Left ventricle myocardium inferior (tissue), 1 donor: ENCODE data around the gene PPFIA3. TPM values are rescaled to one million over a fixed set of nuclear protein-coding genes. Genes with fewer than 3 reads are reported as not detected.

Source experiments
- DNase-seq: peaks from one replicate; pipeline ENCODE4 v3.0.0-alpha.2; 2020
- H3K27ac ChIP-seq: fragments of 200-600 bp; replicated peaks from 2 replicates; pipeline ENCODE4 v1.8.0; 2021
- H3K27me3 ChIP-seq: fragments of 200-600 bp; 2 replicates; pipeline ENCODE4 v1.8.0; 2021; ENCODE audit warnings: low read depth
- H3K36me3 ChIP-seq: fragments of 200-600 bp; 2 replicates; pipeline ENCODE4 v1.8.0; 2021
- H3K4me1 ChIP-seq: fragments of 200-600 bp; 2 replicates; pipeline ENCODE4 v1.8.0; 2021
- H3K4me3 ChIP-seq: fragments of 200-600 bp; 2 replicates; pipeline ENCODE4 v1.8.0; 2021; ENCODE audit warnings: mild to moderate bottlenecking, moderate library complexity
- H3K9me3 ChIP-seq: fragments of 200-600 bp; replicated peaks from 2 replicates; pipeline ENCODE4 v1.8.0; 2021
- intact Hi-C: fragments of 100-400 bp; cut with micrococcal nuclease; formaldehyde crosslinking; loops from one replicate; pipeline ENCODE4 v1.11.0; 2022
- total RNA-seq: library from RNA; stranded (reverse); fragmentation: NEBNext Ultra II Directional; extraction: Animal tissue kit (Norgen Biotek cat#: 25700); gene quantifications from one replicate; pipeline ENCODE4 v1.2.1, GENCODE V29; 2021
- TF ChIP-seq, protein P1 (sequence below): fragments of 200-600 bp; IDR thresholded peaks from 2 replicates; pipeline ENCODE4 v1.8.0; 2021; ENCODE audit warnings: antibody characterized with exemption, mild to moderate bottlenecking, borderline replicate concordance
- donor health status: DM: no; HTN: yes; CAD: no; lungs with severe emphysema.

Gene PPFIA3
- total RNA-seq, 1 donor from 2014 or later = 5.7 TPM

- H3K4me1 ChIP-seq = no peaks in the 10 kb centered on the region
- intact Hi-C loops = no loop called here
- H3K27me3 ChIP-seq = no peaks in the 10 kb centered on the region
- H3K4me3 ChIP-seq = no peak overlapping the region
- peaks cover 11% of the 10 kb centered on the region for H3K9me3 ChIP-seq
- TF ChIP-seq, protein P1, sequence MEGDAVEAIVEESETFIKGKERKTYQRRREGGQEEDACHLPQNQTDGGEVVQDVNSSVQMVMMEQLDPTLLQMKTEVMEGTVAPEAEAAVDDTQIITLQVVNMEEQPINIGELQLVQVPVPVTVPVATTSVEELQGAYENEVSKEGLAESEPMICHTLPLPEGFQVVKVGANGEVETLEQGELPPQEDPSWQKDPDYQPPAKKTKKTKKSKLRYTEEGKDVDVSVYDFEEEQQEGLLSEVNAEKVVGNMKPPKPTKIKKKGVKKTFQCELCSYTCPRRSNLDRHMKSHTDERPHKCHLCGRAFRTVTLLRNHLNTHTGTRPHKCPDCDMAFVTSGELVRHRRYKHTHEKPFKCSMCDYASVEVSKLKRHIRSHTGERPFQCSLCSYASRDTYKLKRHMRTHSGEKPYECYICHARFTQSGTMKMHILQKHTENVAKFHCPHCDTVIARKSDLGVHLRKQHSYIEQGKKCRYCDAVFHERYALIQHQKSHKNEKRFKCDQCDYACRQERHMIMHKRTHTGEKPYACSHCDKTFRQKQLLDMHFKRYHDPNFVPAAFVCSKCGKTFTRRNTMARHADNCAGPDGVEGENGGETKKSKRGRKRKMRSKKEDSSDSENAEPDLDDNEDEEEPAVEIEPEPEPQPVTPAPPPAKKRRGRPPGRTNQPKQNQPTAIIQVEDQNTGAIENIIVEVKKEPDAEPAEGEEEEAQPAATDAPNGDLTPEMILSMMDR = no peak
- no peak overlapping the region for H3K27ac ChIP-seq
- no peak for DNase-seq
- H3K36me3 ChIP-seq = peaks cover 84% of the 10 kb centered on the region
Observed at GRCh38 chr19:49182848-49183375, 63.6 kb downstream of the PPFIA3 start.

- Histone ChIP-seq H3K9me3 (peaks cover 11% of the 10 kb centered on the region), H3K4me3 (no peak overlapping the region), H3K36me3 (peaks cover 92% of the 10 kb centered on the region), H3K27ac (no peak overlapping the region), H3K27me3 (no peaks in the 10 kb centered on the region), H3K4me1 (peaks cover 17% of the 10 kb centered on the region)
- intact Hi-C loops = no loop called here
- TF ChIP-seq, protein P1 = no peak
- no peak for DNase-seq
Observed at GRCh38 chr19:49186108-49186507, 66.8 kb downstream of the PPFIA3 start.

GRCh38 chr19:49188626-49189200 is 69.4 kb downstream of the PPFIA3 start:
- no peak for DNase-seq
- peak overlapping the region; percentile 75 for H3K27ac ChIP-seq
- H3K4me3 ChIP-seq = no peak overlapping the region
- intact Hi-C loops = no loop called here
- TF ChIP-seq, protein P1 = no peak
- H3K4me1 ChIP-seq = peaks cover 17% of the 10 kb centered on the region
- peaks cover 11% of the 10 kb centered on the region for H3K9me3 ChIP-seq
- H3K27me3 ChIP-seq = no peaks in the 10 kb centered on the region
- H3K36me3 ChIP-seq = peaks cover 98% of the 10 kb centered on the region

GRCh38 chr19:49189259-49189658 is 69.9 kb downstream of the PPFIA3 start:
- Histone ChIP-seq H3K27me3 (no peaks in the 10 kb centered on the region), H3K27ac (peak overlapping the region; percentile 75)
- intact Hi-C loops = no loop called here

GRCh38 chr19:49190781-49191180 is 71.4 kb downstream of the PPFIA3 start:
- Histone ChIP-seq H3K4me1 (peaks cover 17% of the 10 kb centered on the region), H3K36me3 (peaks cover 93% of the 10 kb centered on the region), H3K9me3 (no peaks in the 10 kb centered on the region), H3K27ac (peak overlapping the region; percentile 75), H3K4me3 (no peak overlapping the region), H3K27me3 (no peaks in the 10 kb centered on the region)
- TF ChIP-seq, protein P1 = no peak
- intact Hi-C loops = no loop called here
- no peak for DNase-seq

More at GRCh38 chr19:49189259-49189658, 69.9 kb downstream of the PPFIA3 start:
- TF ChIP-seq, protein P1 = no peak
- Histone ChIP-seq H3K4me3 (no peak overlapping the region), H3K9me3 (peaks cover 5% of the 10 kb centered on the region), H3K36me3 (peaks cover 97% of the 10 kb centered on the region), H3K4me1 (peaks cover 17% of the 10 kb centered on the region)
- no peak for DNase-seq
